Nephron (organoid): ENCODE results near the gene TNIK.

Experiments used
- H3K27ac Mint-ChIP-seq, 3 experiments: 2 replicates each; pipeline ENCODE4 v1.8.0; 2020; ENCODE audit warnings: mixed read lengths in 3 of 3, mild to moderate bottlenecking in 2 of 3, moderate library complexity in 1 of 3
- H3K27me3 Mint-ChIP-seq: 2 replicates; pipeline ENCODE4 v1.8.0; 2021; ENCODE audit warnings: low read depth, mild to moderate bottlenecking, moderate library complexity, mixed read lengths
- H3K36me3 Mint-ChIP-seq: 2 replicates; pipeline ENCODE4 v1.8.0; 2020; ENCODE audit warnings: low read depth, mixed read lengths
- H3K4me1 Mint-ChIP-seq: 2 replicates; pipeline ENCODE4 v1.8.0; 2020; ENCODE audit warnings: mixed read lengths
- H3K4me3 Mint-ChIP-seq, 3 experiments: 2 replicates each; pipeline ENCODE4 v1.8.0; 2020; ENCODE audit warnings: mild to moderate bottlenecking in 3 of 3, mixed read lengths in 3 of 3, moderate library complexity in 2 of 3
- H3K9me3 Mint-ChIP-seq: 2 replicates; pipeline ENCODE4 v1.8.0; 2020; ENCODE audit warnings: mixed read lengths
- TF ChIP-seq, protein P1 (sequence below), 3 experiments: fragments of 200-600 bp; sonication (generic); IDR thresholded peaks; one replicate each; pipeline ENCODE4 v1.5.0; 2021; ENCODE audit warnings: antibody characterized with exemption in 3 of 3; ENCODE audit not compliant: unreplicated experiment in 3 of 3

The TNIK gene

DNA sequence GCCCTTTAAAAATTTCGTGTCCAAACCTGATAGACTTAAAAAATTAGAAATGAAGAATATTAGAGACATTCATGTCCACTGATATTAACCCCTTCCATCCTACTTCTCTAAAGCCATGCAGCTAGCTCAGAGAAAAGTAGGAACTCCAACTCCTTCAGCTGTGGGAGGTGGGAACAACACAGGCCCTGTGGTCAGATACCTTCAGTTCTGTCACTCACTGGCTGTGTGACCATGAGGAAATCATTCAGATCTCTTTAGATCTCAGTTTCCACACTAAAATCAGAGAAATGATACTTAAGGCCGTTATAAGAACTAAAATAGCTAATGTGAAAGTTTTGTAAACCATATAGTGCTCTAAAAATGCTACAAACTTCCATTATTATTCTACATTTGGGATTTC lies 209.8 kb downstream of the TNIK start:
- Mint-ChIP-seq H3K4me1 (peaks cover 15% of the 10 kb centered on the region), H3K9me3 (no peaks in the 10 kb centered on the region), H3K4me3 (no peak overlapping the region), H3K36me3 (no peaks in the 10 kb centered on the region), H3K27me3 (no peaks in the 10 kb centered on the region), H3K27ac (no peak overlapping the region)
- TF ChIP-seq, protein P1, sequence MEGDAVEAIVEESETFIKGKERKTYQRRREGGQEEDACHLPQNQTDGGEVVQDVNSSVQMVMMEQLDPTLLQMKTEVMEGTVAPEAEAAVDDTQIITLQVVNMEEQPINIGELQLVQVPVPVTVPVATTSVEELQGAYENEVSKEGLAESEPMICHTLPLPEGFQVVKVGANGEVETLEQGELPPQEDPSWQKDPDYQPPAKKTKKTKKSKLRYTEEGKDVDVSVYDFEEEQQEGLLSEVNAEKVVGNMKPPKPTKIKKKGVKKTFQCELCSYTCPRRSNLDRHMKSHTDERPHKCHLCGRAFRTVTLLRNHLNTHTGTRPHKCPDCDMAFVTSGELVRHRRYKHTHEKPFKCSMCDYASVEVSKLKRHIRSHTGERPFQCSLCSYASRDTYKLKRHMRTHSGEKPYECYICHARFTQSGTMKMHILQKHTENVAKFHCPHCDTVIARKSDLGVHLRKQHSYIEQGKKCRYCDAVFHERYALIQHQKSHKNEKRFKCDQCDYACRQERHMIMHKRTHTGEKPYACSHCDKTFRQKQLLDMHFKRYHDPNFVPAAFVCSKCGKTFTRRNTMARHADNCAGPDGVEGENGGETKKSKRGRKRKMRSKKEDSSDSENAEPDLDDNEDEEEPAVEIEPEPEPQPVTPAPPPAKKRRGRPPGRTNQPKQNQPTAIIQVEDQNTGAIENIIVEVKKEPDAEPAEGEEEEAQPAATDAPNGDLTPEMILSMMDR (IDR thresholded peaks at IDR 0.05; ENCODE audit: unreplicated experiment in 3 of 3) = no peak

DNA sequence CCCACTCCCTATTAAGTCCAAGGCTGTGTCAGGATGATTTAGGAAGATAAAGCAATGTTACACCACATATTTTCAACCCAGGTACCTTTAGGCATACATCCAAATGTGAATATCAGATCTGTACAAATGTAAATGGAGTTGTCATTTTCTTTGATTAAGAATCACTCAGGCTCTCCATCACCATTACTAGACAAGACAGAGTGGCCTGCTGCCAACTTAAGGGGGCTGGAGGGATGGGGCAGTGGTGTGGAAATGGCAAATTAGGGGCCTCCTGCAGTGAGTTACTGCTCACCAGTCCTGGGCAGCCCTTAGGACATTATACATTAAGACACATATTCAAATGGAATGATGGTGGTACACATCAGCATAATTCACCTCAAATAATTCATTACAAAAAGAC lies 211.0 kb downstream of the TNIK start:
- no peaks in the 10 kb centered on the region for H3K27me3 Mint-ChIP-seq
- H3K27ac Mint-ChIP-seq = no peak overlapping the region
- no peak overlapping the region for H3K4me3 Mint-ChIP-seq
- peaks cover 3% of the 10 kb centered on the region for H3K4me1 Mint-ChIP-seq
- H3K9me3 Mint-ChIP-seq = no peaks in the 10 kb centered on the region
- H3K36me3 Mint-ChIP-seq = no peaks in the 10 kb centered on the region
- TF ChIP-seq, protein P1 (IDR thresholded peaks at IDR 0.05; ENCODE audit: unreplicated experiment in 3 of 3) = no peak

GRCh38 chr3:171248426-171249111 lies 211.6 kb downstream of the TNIK start:
- Mint-ChIP-seq H3K36me3 (no peaks in the 10 kb centered on the region), H3K4me3 (no peak overlapping the region), H3K9me3 (no peaks in the 10 kb centered on the region), H3K4me1 (no peaks in the 10 kb centered on the region), H3K27me3 (no peaks in the 10 kb centered on the region), H3K27ac (no peak overlapping the region)
- TF ChIP-seq, protein P1 (IDR thresholded peaks at IDR 0.05; ENCODE audit: unreplicated experiment in 3 of 3) = no peak

GRCh38 chr3:171245796-171246765 lies 214.1 kb downstream of the TNIK start:
- no peaks in the 10 kb centered on the region for H3K36me3 Mint-ChIP-seq
- no peak overlapping the region for H3K4me3 Mint-ChIP-seq
- no peak overlapping the region for H3K27ac Mint-ChIP-seq
- no peaks in the 10 kb centered on the region for H3K27me3 Mint-ChIP-seq
- peaks cover 2% of the 10 kb centered on the region for H3K9me3 Mint-ChIP-seq
- no peaks in the 10 kb centered on the region for H3K4me1 Mint-ChIP-seq
- TF ChIP-seq, protein P1 (IDR thresholded peaks at IDR 0.05; ENCODE audit: unreplicated experiment in 3 of 3) = no peak

GRCh38 chr3:171242951-171243350 lies 217.3 kb downstream of the TNIK start:
- TF ChIP-seq, protein P1 (IDR thresholded peaks at IDR 0.05; ENCODE audit: unreplicated experiment in 3 of 3) = no peak
- no peaks in the 10 kb centered on the region for H3K36me3 Mint-ChIP-seq
- no peak overlapping the region for H3K4me3 Mint-ChIP-seq
- H3K9me3 Mint-ChIP-seq = peaks cover 2% of the 10 kb centered on the region
- H3K4me1 Mint-ChIP-seq = peaks cover 16% of the 10 kb centered on the region
- H3K27ac Mint-ChIP-seq = no peak overlapping the region
- no peaks in the 10 kb centered on the region for H3K27me3 Mint-ChIP-seq
